Loucy (cell line): ENCODE results near the gene STRADB.

Experiments used
- CTCF ChIP-seq: fragments of 200-600 bp; sonication (generic); conservative IDR thresholded peaks from 2 replicates; pipeline ENCODE4 v1.5.1; 2014; ENCODE audit warnings: mild to moderate bottlenecking, antibody characterized with exemption, low read length
- EZH2phosphoT487 ChIP-seq: fragments of 200-600 bp; IDR thresholded peaks from 2 replicates; pipeline ENCODE4 v1.6.1; 2018; ENCODE audit warnings: antibody characterized with exemption, mild to moderate bottlenecking, moderate library complexity, borderline replicate concordance

GRCh38 chr2:201523506-201523905, 72.0 kb downstream of the STRADB start:
- TF ChIP-seq CTCF, result no peak
- TF ChIP-seq EZH2phosphoT487, result no peak
